Progenitor cell of endocrine pancreas (in vitro differentiated cells): ENCODE data around the gene DOCK1. TPM values are rescaled to one million over a fixed set of nuclear protein-coding genes. Genes with fewer than 3 reads are reported as not detected.

Experiments
- DNase-seq: peaks from one replicate; pipeline ENCODE4 v3.0.0; 2021; ENCODE audit warnings: low spot score; ENCODE audit not compliant: unreplicated experiment
- H3K27ac Mint-ChIP-seq: 2 replicates; pipeline ENCODE4 v1.8.0; 2021; ENCODE audit warnings: mild to moderate bottlenecking, moderate library complexity, mixed read lengths
- H3K27me3 Mint-ChIP-seq: 2 replicates; pipeline ENCODE4 v1.8.0; 2021; ENCODE audit warnings: mixed read lengths
- H3K36me3 Mint-ChIP-seq: 2 replicates; pipeline ENCODE4 v1.8.0; 2022; ENCODE audit warnings: mixed read lengths; ENCODE audit not compliant: insufficient read depth
- H3K4me1 Mint-ChIP-seq: 2 replicates; pipeline ENCODE4 v1.8.0; 2021; ENCODE audit warnings: low read depth, mixed read lengths
- H3K4me3 Mint-ChIP-seq: 2 replicates; pipeline ENCODE4 v1.8.0; 2021; ENCODE audit warnings: low read depth, mild to moderate bottlenecking, moderate library complexity, mixed read lengths
- H3K9me3 Mint-ChIP-seq: 2 replicates; pipeline ENCODE4 v1.8.0; 2021; ENCODE audit warnings: low read depth, mixed read lengths
- total RNA-seq: library from RNA; stranded (reverse); gene quantifications from 2 replicates; pipeline ENCODE4 v1.2.1, GENCODE V29; 2021
- TF ChIP-seq, protein P1 (sequence below): fragments of 200-600 bp; sonication (generic); IDR thresholded peaks from one replicate; pipeline ENCODE4 v1.5.0; 2021; ENCODE audit warnings: antibody characterized with exemption, mild to moderate bottlenecking; ENCODE audit not compliant: unreplicated experiment

Gene DOCK1
- total RNA-seq, 1 donor from 2014 or later, result 77.8 TPM

- DNase-seq, result no peak
- Mint-ChIP-seq H3K27me3 (no peaks in the 10 kb centered on the region), H3K36me3 (peaks cover 21% of the 10 kb centered on the region), H3K27ac (no peak overlapping the region), H3K9me3 (no peaks in the 10 kb centered on the region), H3K4me3 (no peak overlapping the region), H3K4me1 (peaks cover 6% of the 10 kb centered on the region)
- TF ChIP-seq, protein P1, sequence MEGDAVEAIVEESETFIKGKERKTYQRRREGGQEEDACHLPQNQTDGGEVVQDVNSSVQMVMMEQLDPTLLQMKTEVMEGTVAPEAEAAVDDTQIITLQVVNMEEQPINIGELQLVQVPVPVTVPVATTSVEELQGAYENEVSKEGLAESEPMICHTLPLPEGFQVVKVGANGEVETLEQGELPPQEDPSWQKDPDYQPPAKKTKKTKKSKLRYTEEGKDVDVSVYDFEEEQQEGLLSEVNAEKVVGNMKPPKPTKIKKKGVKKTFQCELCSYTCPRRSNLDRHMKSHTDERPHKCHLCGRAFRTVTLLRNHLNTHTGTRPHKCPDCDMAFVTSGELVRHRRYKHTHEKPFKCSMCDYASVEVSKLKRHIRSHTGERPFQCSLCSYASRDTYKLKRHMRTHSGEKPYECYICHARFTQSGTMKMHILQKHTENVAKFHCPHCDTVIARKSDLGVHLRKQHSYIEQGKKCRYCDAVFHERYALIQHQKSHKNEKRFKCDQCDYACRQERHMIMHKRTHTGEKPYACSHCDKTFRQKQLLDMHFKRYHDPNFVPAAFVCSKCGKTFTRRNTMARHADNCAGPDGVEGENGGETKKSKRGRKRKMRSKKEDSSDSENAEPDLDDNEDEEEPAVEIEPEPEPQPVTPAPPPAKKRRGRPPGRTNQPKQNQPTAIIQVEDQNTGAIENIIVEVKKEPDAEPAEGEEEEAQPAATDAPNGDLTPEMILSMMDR, result no peak
These were observed 107.5 kb downstream of the DOCK1 start for GRCh38 chr10:127012769-127013152.

GRCh38 chr10:127013211-127013656 lies 108.0 kb downstream of the DOCK1 start:
- H3K27ac Mint-ChIP-seq, result no peak overlapping the region

DNA sequence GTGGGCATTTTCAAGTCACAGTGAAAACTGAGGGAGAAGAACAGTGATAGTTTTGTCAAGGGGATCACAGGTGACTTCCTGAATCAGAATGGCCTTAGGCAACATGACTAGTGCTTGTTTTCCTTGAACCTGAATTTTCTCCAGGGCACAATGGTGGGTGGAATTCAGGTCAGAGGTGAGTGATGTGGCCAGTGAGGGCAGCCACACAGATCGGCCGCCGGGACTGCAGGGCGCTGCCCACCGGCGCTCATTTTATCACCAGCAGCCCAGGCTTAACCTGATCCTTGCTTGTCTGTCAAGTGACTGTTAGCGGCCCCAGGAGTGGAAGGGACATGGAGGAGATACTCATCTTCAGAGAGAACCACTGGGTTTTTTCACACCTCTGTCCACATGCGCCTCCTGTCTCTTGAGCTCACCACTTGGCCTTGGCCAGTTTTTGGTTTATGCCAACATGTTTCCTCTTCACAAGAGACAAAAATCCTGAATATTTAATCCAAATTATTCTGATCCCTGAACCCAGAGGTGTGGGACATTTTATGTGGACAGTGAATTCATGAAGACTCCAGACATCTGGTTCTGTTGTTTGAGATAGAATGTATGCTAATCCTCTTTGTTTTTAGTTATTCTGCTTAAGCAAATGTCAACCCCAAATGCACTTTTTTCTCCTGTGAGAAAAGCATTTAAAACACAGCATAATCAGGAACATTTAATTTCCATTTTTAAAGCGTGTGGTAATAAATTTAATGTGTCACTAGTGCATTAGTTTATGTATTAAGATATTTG lies 108.7 kb downstream of the DOCK1 start:
- TF ChIP-seq, protein P1, result no peak
- Mint-ChIP-seq H3K36me3 (peaks cover 21% of the 10 kb centered on the region), H3K9me3 (no peaks in the 10 kb centered on the region), H3K27me3 (no peaks in the 10 kb centered on the region), H3K27ac (no peak overlapping the region), H3K4me1 (peaks cover 6% of the 10 kb centered on the region), H3K4me3 (no peak overlapping the region)
- DNase-seq, result no peak

More at GRCh38 chr10:127013211-127013656, 108.0 kb downstream of the DOCK1 start:
- TF ChIP-seq, protein P1, result no peak
- no peak for DNase-seq
- Mint-ChIP-seq H3K9me3 (no peaks in the 10 kb centered on the region), H3K4me3 (no peak overlapping the region), H3K36me3 (peaks cover 21% of the 10 kb centered on the region), H3K4me1 (peaks cover 6% of the 10 kb centered on the region), H3K27me3 (no peaks in the 10 kb centered on the region)

DNA sequence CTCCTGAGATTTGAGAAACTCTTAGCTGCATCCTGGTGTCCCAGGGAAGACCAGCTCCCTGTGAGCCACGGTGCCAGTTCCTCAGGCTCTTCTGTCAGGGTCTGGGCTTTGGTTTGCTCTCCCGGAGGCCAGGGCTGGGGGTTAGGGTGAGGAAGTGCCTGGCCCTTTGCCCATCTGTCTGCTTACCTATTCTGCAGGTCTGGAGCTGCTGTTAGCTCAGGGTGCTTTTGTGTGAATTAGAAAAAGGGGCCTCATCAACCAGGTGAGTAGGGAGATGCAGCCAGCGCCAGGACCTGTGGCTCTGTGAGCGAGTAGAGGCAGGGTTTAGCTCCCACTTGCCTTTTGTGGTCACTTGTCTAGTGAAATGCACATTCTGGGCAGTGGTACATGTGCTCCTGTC lies 109.4 kb downstream of the DOCK1 start:
- H3K4me1 Mint-ChIP-seq, result peaks cover 6% of the 10 kb centered on the region
- no peaks in the 10 kb centered on the region for H3K27me3 Mint-ChIP-seq
- H3K9me3 Mint-ChIP-seq, result no peaks in the 10 kb centered on the region
- H3K27ac Mint-ChIP-seq, result no peak overlapping the region
- no peak overlapping the region for H3K4me3 Mint-ChIP-seq
- TF ChIP-seq, protein P1, result no peak
- no peak for DNase-seq
- H3K36me3 Mint-ChIP-seq, result peaks cover 18% of the 10 kb centered on the region

DNA sequence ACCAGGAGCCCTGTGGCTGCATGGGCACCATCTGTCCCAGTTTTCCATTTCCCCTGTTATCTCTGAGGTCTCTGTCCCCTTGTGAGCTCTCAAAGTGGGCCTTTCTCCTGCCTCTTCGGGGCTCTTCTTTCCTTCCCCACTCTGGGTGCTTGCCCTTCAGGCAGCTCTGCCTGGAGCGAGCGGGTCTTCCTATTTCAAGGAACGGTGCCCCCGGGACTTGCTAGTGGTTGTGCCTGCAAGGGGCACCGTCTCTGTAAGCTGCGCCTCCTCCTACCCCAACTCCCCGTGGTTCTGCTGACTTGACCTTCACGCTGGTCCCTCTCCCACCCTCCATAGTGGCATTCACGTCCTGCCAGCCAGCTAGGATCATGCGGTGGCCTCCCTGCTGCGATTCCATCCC lies 110.1 kb downstream of the DOCK1 start:
- H3K27me3 Mint-ChIP-seq, result no peaks in the 10 kb centered on the region

More for the DNA sequence above, 110.1 kb downstream of the DOCK1 start:
- peaks cover 17% of the 10 kb centered on the region for H3K36me3 Mint-ChIP-seq
- H3K4me1 Mint-ChIP-seq, result peaks cover 6% of the 10 kb centered on the region
- DNase-seq, result no peak
- no peaks in the 10 kb centered on the region for H3K9me3 Mint-ChIP-seq
- TF ChIP-seq, protein P1, result no peak
- H3K4me3 Mint-ChIP-seq, result no peak overlapping the region
- H3K27ac Mint-ChIP-seq, result no peak overlapping the region
